ENCODE data around the gene LNX1.
A peak's percentile ranks its signal among the peaks of the same experiment; 100 is the strongest.

Gene LNX1

DNA sequence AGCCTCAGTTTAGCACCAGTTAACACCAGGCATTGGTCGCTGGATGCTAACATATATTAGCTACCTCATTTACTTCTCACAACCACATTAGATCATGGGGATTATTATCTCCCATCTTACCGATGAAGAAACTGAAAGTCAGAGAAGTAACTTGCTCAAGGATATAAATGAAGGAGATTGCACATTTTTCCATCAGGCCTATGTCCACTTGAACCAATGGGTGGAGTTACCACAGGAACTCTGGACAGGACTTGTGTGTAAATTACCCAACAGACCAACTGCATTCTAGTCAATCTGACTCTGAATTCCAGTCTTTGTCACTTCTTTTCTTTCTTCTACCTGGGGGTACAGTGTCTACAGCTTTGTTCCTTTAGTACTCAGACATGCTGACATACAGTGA is 1.8 kb downstream of the LNX1 start:
- Histone ChIP-seq H3K36me3 (ENCODE audit: insufficient read depth, low read length) (no peaks in the 10 kb centered on the region), H2AFZ (ENCODE audit: low read length, unreplicated experiment) (no peak overlapping the region), H3K27ac (ENCODE audit: low read depth, low read length) (no peak overlapping the region), H3K79me2 (ENCODE audit: control insufficient read depth, insufficient read depth, low read length, unreplicated experiment) (no peaks in the 10 kb centered on the region), H3K4me1 (ENCODE audit: control insufficient read depth, insufficient read depth, low read length, unreplicated experiment) (peaks cover 10% of the 10 kb centered on the region), H3K27me3 (ENCODE audit: insufficient read depth, low read length) (no peaks in the 10 kb centered on the region), H3K4me3 (ENCODE audit: low read depth, low read length) (no peak overlapping the region)

DNA sequence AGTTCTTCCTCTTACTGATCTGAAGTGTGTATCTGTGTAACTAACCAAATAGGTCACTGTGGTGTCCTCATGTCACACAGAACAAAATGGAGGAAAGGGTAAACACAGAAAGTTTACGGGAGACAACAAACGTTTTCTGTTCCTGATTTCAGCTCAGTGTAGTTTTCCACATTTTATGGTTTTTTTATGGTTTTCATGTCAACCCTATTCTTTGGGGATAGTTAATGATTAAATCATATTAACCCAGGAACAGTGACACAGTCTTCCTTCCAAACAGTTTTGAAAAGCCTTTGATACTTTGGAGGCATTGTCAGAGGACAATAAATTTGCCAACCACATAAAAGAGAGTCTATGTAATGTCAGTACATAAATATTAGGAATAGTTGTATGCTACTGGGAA is 4.2 kb downstream of the LNX1 start:
- H3K27ac ChIP-seq (ENCODE audit: low read depth, low read length) = no peak overlapping the region
- H3K79me2 ChIP-seq (ENCODE audit: control insufficient read depth, insufficient read depth, low read length, unreplicated experiment) = no peaks in the 10 kb centered on the region
- no peak overlapping the region for H2AFZ ChIP-seq (ENCODE audit: low read length, unreplicated experiment)
- H3K36me3 ChIP-seq (ENCODE audit: insufficient read depth, low read length) = no peaks in the 10 kb centered on the region
- no peak overlapping the region for H3K4me3 ChIP-seq (ENCODE audit: low read depth, low read length)
- peaks cover 10% of the 10 kb centered on the region for H3K4me1 ChIP-seq (ENCODE audit: control insufficient read depth, insufficient read depth, low read length, unreplicated experiment)
- H3K27me3 ChIP-seq (ENCODE audit: insufficient read depth, low read length) = no peaks in the 10 kb centered on the region

DNA sequence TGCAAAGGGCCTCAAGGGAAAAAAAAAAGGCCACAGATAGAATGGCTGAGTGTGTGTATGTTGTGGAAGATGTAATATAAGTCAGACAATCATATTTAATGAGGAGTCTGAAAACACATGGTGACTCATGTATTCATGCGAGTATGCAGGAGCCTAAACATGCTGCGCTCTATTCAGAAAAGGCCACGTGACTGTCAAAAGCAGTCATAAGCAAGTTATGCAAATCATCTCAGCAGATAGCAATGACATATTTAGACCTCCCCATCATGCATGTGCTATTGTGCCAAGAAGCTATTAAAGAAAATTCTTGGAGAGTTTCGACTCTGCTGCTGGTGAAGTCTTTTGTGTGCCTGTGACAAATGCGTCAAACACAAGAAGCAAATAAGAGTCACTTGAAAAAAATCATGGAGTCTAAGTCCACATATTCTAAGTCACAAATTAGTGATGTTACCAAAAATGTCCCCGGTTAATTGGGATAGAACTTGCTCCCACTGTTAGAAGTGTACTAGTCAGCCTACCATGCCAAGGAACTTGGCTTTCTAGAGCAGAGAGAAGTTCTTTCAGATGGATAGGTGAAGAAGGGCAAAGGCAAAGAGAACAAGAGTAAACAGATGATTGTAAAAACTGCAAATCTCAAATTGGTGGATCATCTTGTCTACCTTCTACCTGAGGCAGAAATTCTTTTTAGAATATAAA is 5.0 kb downstream of the LNX1 start:
- Histone ChIP-seq H3K27ac (ENCODE audit: low read depth, low read length) (no peak overlapping the region), H3K27me3 (ENCODE audit: insufficient read depth, low read length) (no peaks in the 10 kb centered on the region), H3K4me3 (ENCODE audit: low read depth, low read length) (no peak overlapping the region), H3K79me2 (ENCODE audit: control insufficient read depth, insufficient read depth, low read length, unreplicated experiment) (no peaks in the 10 kb centered on the region), H3K4me1 (ENCODE audit: control insufficient read depth, insufficient read depth, low read length, unreplicated experiment) (peaks cover 10% of the 10 kb centered on the region), H3K36me3 (ENCODE audit: insufficient read depth, low read length) (no peaks in the 10 kb centered on the region), H2AFZ (ENCODE audit: low read length, unreplicated experiment) (no peak overlapping the region)

DNA sequence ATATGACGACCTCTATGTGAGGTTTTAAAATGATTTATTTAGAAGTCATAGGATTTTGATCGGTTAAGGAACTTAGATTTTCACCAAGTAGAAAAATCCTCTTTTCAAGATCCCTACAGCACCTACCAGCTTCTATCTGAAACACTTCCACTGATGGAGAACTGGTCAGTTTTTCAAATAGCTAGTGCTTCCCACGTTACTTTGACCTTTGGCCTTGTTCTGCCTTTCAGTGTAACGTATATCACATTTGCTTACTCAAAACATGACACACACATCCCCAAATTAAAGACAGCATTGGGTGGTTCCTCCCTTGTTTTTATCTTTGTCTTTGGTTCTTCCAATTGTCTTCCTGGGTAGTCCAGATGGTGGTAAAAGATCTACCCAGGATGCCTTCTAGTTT is 6.6 kb downstream of the LNX1 start:
- peaks cover 10% of the 10 kb centered on the region for H3K4me1 ChIP-seq (ENCODE audit: control insufficient read depth, insufficient read depth, low read length, unreplicated experiment)
- H3K36me3 ChIP-seq (ENCODE audit: insufficient read depth, low read length) = no peaks in the 10 kb centered on the region
- H3K27me3 ChIP-seq (ENCODE audit: insufficient read depth, low read length) = no peaks in the 10 kb centered on the region
- H3K4me3 ChIP-seq (ENCODE audit: low read depth, low read length) = no peak overlapping the region
- no peak overlapping the region for H2AFZ ChIP-seq (ENCODE audit: low read length, unreplicated experiment)
- no peak overlapping the region for H3K27ac ChIP-seq (ENCODE audit: low read depth, low read length)
- H3K79me2 ChIP-seq (ENCODE audit: control insufficient read depth, insufficient read depth, low read length, unreplicated experiment) = no peaks in the 10 kb centered on the region

DNA sequence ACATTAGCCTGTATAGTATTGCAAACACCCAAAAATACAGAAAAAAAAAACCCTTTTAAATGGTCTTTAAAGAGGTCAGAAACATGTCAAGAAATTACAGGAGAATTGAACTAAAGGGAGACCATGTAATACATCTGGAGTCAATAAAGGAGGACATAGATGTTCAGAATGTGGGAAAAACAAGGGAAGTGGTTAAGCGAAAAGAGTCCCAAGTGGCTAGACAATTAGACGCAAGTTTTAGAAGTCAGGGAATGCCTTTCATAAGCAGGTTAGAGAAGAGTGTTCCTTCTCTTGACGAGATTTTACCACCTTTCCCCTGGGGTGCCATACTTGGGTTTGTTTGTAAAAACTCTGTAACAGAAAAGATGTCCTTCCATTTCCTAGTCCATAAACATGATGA is 7.8 kb downstream of the LNX1 start:
- H3K36me3 ChIP-seq (ENCODE audit: insufficient read depth, low read length) = no peaks in the 10 kb centered on the region
- no peak overlapping the region for H3K27ac ChIP-seq (ENCODE audit: low read depth, low read length)

DNA sequence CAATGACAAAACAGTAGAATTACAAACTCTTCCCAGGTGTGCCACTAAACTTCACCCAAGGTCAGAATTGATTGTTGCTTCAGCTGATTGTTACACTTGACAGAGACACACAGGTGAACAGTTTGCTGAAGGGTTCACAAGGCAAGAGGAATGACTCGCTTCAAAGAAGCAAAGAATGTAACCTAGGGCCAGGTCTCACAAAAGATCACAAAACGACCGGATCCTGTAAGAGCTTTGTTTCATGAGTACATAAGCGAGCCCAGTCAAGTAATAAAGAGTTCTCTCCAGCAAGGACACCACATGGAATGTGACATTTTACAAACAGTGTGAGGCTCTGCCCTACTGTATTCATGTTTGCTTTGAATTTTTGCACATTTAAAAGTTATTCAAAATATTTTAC is 9.1 kb downstream of the LNX1 start:
- Histone ChIP-seq H3K27me3 (ENCODE audit: insufficient read depth, low read length) (no peaks in the 10 kb centered on the region), H2AFZ (ENCODE audit: low read length, unreplicated experiment) (no peak overlapping the region), H3K4me1 (ENCODE audit: control insufficient read depth, insufficient read depth, low read length, unreplicated experiment) (peaks cover 11% of the 10 kb centered on the region), H3K79me2 (ENCODE audit: control insufficient read depth, insufficient read depth, low read length, unreplicated experiment) (no peaks in the 10 kb centered on the region), H3K4me3 (ENCODE audit: low read depth, low read length) (no peak overlapping the region), H3K27ac (ENCODE audit: low read depth, low read length) (no peak overlapping the region), H3K36me3 (ENCODE audit: insufficient read depth, low read length) (no peaks in the 10 kb centered on the region)

More for the DNA sequence above, 7.8 kb downstream of the LNX1 start:
- H3K79me2 ChIP-seq (ENCODE audit: control insufficient read depth, insufficient read depth, low read length, unreplicated experiment) = no peaks in the 10 kb centered on the region
- H3K27me3 ChIP-seq (ENCODE audit: insufficient read depth, low read length) = no peaks in the 10 kb centered on the region
- H3K4me1 ChIP-seq (ENCODE audit: control insufficient read depth, insufficient read depth, low read length, unreplicated experiment) = peaks cover 10% of the 10 kb centered on the region
- H2AFZ ChIP-seq (ENCODE audit: low read length, unreplicated experiment) = no peak overlapping the region
- H3K4me3 ChIP-seq (ENCODE audit: low read depth, low read length) = no peak overlapping the region

DNA sequence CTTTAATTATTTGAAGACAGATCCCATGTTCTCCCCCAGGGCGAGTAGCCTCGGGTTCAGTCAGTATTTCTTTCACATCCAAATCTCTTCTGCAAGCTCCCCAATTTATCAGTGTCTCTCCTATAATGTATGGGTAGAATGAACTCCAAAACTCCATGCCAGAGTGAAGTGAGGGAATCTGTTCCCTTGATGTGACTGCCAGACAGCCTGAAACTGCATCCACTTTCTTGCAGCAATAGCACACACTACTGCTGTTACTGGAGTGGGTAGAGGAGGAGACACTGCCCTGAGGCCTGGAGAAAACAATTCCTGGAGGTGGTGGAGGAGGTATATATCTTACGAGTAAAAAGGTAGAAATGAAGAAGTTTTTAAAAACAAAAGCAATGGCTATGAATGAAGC is 11.0 kb downstream of the LNX1 start:
- no peak overlapping the region for H2AFZ ChIP-seq (ENCODE audit: low read length, unreplicated experiment)
- H3K79me2 ChIP-seq (ENCODE audit: control insufficient read depth, insufficient read depth, low read length, unreplicated experiment) = no peaks in the 10 kb centered on the region
- H3K36me3 ChIP-seq (ENCODE audit: insufficient read depth, low read length) = no peaks in the 10 kb centered on the region
- peaks cover 14% of the 10 kb centered on the region for H3K4me1 ChIP-seq (ENCODE audit: control insufficient read depth, insufficient read depth, low read length, unreplicated experiment)
- no peak overlapping the region for H3K27ac ChIP-seq (ENCODE audit: low read depth, low read length)
- no peaks in the 10 kb centered on the region for H3K27me3 ChIP-seq (ENCODE audit: insufficient read depth, low read length)
- no peak overlapping the region for H3K4me3 ChIP-seq (ENCODE audit: low read depth, low read length)

DNA sequence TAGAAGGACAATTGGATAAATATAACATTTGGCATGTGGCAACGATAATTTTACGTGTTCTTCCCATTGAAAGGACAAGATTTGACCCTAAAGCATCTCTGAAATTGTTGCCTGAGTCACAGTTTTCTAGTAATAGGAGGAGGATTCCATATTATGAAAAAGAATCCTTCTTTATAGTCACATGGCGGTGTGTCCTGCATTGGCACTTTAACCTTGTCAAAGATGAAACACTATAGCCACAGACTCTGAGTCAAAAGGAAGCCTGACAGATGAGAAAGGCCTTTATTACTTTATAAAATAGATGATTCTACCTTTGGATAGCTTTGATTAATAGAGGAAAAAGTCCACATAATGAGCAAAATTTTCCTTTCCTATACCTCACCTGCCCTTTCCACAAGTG is 11.5 kb downstream of the LNX1 start:
- no peak overlapping the region for H2AFZ ChIP-seq (ENCODE audit: low read length, unreplicated experiment)
- H3K4me3 ChIP-seq (ENCODE audit: low read depth, low read length) = no peak overlapping the region
- peaks cover 14% of the 10 kb centered on the region for H3K4me1 ChIP-seq (ENCODE audit: control insufficient read depth, insufficient read depth, low read length, unreplicated experiment)
- no peaks in the 10 kb centered on the region for H3K79me2 ChIP-seq (ENCODE audit: control insufficient read depth, insufficient read depth, low read length, unreplicated experiment)
- H3K36me3 ChIP-seq (ENCODE audit: insufficient read depth, low read length) = no peaks in the 10 kb centered on the region
- H3K27me3 ChIP-seq (ENCODE audit: insufficient read depth, low read length) = no peaks in the 10 kb centered on the region
- H3K27ac ChIP-seq (ENCODE audit: low read depth, low read length) = no peak overlapping the region

DNA sequence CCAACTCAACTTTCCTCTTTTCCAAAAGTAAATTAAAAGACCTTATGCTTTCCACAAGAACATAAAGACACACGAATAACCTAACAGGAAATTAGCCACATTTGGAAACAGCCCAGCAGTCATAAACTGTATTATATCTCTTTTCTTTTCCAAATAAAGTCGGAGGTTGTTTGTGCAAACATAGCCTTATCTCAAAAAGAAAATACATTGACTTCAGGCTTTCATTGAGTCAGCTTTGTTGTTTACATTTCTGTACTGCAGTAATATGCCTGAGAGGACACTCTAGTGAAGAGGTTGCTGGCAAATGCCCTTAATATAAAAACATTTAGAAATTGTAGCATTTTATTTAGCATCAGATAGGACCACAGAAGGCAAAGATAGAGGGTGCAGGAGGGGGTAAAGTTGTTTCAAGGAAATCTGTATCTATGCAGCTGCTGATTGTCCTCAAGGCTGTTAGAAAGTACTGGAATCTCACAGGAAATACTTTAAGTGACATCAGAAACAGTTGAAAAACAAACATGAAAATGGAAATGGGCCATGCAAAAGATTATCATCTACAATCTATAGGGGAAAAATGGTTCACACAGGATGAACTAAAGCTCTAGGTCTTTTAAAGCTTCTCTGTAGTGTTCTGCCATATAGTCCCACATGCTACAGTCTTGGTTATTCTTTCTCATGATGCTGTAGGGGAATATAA is 14.5 kb downstream of the LNX1 start:
- Histone ChIP-seq H3K36me3 (ENCODE audit: insufficient read depth, low read length) (no peaks in the 10 kb centered on the region), H2AFZ (ENCODE audit: low read length, unreplicated experiment) (peak overlapping the region; percentile 86), H3K27ac (ENCODE audit: low read depth, low read length) (peak overlapping the region; percentile 55), H3K4me1 (ENCODE audit: control insufficient read depth, insufficient read depth, low read length, unreplicated experiment) (peaks cover 14% of the 10 kb centered on the region), H3K79me2 (ENCODE audit: control insufficient read depth, insufficient read depth, low read length, unreplicated experiment) (no peaks in the 10 kb centered on the region), H3K4me3 (ENCODE audit: low read depth, low read length) (peak overlapping the region; percentile 34; the same call in 1 of the 2 replicates), H3K27me3 (ENCODE audit: insufficient read depth, low read length) (no peaks in the 10 kb centered on the region)

DNA sequence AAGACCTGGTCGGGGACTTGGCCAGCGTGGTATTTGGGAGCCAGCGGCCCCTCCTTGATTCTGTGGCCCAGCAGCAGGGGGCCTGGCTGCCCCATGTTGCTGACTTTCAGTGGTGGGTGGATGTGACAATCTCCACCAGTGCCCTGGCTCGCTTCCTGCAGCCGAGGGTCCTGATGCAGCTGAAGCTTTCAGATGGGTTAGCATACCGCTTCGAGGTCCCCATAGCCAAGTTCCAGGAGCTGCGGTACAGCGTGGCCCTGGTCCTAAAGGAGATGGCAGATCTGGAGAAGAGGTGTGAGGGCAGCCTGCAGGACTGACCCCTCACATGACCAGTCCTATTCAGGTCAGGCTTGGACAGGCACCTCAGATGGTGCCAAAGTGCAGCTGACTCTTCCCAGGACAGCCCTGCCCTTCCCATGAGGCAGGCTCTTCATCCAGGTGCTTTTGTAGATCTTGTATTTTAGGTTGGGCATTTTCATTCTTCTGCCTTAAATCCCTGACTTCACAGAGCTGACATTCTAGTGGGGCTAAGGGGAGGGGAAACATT is 15.1 kb downstream of the LNX1 start:
- Histone ChIP-seq H3K27ac (ENCODE audit: low read depth, low read length) (0 out of 2 replicates have a peak overlapping the region, but pooled peaks have one; percentile 28), H2AFZ (ENCODE audit: low read length, unreplicated experiment) (no peak overlapping the region), H3K27me3 (ENCODE audit: insufficient read depth, low read length) (no peaks in the 10 kb centered on the region), H3K4me1 (ENCODE audit: control insufficient read depth, insufficient read depth, low read length, unreplicated experiment) (peaks cover 14% of the 10 kb centered on the region), H3K36me3 (ENCODE audit: insufficient read depth, low read length) (no peaks in the 10 kb centered on the region), H3K4me3 (ENCODE audit: low read depth, low read length) (no peak overlapping the region), H3K79me2 (ENCODE audit: control insufficient read depth, insufficient read depth, low read length, unreplicated experiment) (no peaks in the 10 kb centered on the region)

DNA sequence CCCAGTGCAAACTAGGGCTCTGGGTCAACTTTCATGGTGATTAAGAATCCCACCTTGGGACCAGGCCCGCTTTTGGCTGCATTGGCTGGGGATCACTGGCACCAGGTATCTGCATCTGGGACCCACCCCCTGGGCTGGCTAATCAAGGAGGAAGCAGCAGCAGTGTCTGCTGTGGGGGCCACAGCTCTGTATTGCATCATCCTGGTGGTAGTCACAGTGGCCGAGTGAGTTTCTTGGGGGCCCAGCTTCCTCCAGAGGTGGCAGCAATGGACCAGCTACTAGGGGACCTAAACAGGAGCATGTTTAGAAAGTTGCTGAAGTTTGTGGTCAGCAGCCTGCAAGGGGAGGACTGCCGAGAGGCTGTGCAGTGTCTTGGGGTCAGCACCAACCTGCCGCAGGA is 15.7 kb downstream of the LNX1 start:
- Histone ChIP-seq H2AFZ (ENCODE audit: low read length, unreplicated experiment) (no peak overlapping the region), H3K27me3 (ENCODE audit: insufficient read depth, low read length) (no peaks in the 10 kb centered on the region), H3K36me3 (ENCODE audit: insufficient read depth, low read length) (no peaks in the 10 kb centered on the region), H3K79me2 (ENCODE audit: control insufficient read depth, insufficient read depth, low read length, unreplicated experiment) (no peaks in the 10 kb centered on the region), H3K27ac (ENCODE audit: low read depth, low read length) (no peak overlapping the region), H3K4me1 (ENCODE audit: control insufficient read depth, insufficient read depth, low read length, unreplicated experiment) (peaks cover 14% of the 10 kb centered on the region), H3K4me3 (ENCODE audit: low read depth, low read length) (no peak overlapping the region)
